Lower leg skin (tissue), 3 donors: ENCODE data around the gene C1orf116.
"Not testable (repeated sequence)": the region's sequence is repeated elsewhere in the genome, so short reads cannot be mapped to it uniquely, and the experiment has no call there.

Experiments
- POLR2A ChIP-seq, 2 donors: fragments of 450-650 bp; IDR thresholded peaks; one replicate each; pipeline ENCODE4 v1.6.1; 2016 to 2017; ENCODE audit warnings: antibody characterized with exemption in 2 of 2, mild to moderate bottlenecking in 1 of 2, moderate library complexity in 1 of 2
- TF ChIP-seq, protein P1 (sequence below), 3 donors: fragments of 450-650 bp; IDR thresholded peaks; one replicate each; pipeline ENCODE4 v1.5.1; 2016; ENCODE audit warnings: antibody characterized with exemption in 3 of 3, mild to moderate bottlenecking in 3 of 3, moderate library complexity in 2 of 3

GRCh38 chr1:207041397-207041796 lies 8.8 kb upstream of the C1orf116 start:
- TF ChIP-seq, protein P1, sequence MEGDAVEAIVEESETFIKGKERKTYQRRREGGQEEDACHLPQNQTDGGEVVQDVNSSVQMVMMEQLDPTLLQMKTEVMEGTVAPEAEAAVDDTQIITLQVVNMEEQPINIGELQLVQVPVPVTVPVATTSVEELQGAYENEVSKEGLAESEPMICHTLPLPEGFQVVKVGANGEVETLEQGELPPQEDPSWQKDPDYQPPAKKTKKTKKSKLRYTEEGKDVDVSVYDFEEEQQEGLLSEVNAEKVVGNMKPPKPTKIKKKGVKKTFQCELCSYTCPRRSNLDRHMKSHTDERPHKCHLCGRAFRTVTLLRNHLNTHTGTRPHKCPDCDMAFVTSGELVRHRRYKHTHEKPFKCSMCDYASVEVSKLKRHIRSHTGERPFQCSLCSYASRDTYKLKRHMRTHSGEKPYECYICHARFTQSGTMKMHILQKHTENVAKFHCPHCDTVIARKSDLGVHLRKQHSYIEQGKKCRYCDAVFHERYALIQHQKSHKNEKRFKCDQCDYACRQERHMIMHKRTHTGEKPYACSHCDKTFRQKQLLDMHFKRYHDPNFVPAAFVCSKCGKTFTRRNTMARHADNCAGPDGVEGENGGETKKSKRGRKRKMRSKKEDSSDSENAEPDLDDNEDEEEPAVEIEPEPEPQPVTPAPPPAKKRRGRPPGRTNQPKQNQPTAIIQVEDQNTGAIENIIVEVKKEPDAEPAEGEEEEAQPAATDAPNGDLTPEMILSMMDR (IDR thresholded peaks at IDR 0.05) = not testable (repeated sequence)
- not testable (repeated sequence) for TF ChIP-seq POLR2A (IDR thresholded peaks at IDR 0.05)
